Left forelimb (tissue), 1 donor: ENCODE measurements around the gene CXCR3.
A peak's percentile ranks its signal among the peaks of the same experiment; 100 is the strongest.
"Not testable (repeated sequence)": the region's sequence is repeated elsewhere in the genome, so short reads cannot be mapped to it uniquely, and the experiment has no call there.

ENCODE experiments used
- DNase-seq: peaks from one replicate; pipeline ENCODE4 v3.0.0-alpha.2; 2018; ENCODE audit warnings: low spot score

CXCR3 gene

DNA sequence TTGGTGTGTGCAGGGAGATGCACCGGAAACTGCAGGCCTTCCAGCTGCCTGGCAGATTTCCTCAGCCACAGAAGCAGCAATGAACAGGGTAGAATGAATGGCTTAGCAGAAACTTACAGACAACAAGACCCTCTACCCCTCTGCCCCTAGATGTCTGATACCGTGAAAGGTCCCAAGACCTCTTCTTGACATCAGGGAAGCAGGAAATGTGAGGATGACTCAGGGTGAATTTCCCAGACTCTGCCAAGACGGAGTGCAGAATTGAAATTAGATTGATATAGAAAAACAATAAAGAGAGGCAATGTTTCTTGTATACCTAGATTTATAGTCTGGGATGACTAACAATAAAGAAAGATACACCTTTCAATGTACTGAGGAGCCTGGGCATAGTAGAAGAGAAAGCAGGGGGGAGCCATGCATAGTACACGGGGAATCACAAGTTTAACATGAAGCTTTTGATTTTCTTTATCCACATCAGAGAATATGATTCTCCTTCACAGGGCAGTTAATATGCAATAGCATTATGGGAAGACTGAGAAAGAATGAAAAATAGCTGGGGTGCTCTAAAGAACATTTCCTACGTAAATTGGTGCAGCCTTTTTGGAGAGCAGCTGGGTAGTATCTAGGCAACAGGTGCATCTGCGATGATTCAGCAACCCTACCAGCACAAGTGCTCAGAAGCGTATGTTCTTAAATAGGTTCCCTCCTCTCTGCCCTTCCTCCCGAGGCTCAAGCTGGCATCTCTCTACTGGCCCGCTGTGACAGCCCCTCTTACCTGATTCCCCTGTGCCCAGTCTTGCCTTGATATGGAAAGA lies 18.3 kb upstream of the CXCR3 start:
- no peak for DNase-seq

GRCh38 chrX:71634366-71634765 lies 16.1 kb upstream of the CXCR3 start:
- DNase-seq = no peak

- no peak for DNase-seq
Measured at GRCh38 chrX:71632923-71633657, 14.8 kb upstream of the CXCR3 start.

DNA sequence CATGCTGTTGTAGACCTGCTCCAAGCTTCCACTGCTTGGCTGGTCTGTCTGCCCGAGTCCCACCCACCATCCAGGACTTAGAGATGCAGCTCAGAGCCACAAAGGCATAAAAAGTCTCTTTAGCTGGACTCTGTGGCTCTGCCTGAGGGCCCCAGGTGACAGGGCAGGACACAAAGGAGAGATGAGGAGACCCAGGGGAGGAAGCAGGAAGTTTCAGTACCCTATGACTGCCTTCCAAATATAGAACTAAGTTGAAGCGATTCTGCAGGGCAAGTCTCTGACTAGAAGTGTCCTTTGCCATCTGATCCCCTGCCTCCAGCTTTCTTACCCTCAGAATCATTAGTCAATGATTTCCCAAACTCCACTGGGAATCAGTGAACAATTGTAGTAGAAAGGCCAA lies 11.2 kb upstream of the CXCR3 start:
- DNase-seq = no peak

DNA sequence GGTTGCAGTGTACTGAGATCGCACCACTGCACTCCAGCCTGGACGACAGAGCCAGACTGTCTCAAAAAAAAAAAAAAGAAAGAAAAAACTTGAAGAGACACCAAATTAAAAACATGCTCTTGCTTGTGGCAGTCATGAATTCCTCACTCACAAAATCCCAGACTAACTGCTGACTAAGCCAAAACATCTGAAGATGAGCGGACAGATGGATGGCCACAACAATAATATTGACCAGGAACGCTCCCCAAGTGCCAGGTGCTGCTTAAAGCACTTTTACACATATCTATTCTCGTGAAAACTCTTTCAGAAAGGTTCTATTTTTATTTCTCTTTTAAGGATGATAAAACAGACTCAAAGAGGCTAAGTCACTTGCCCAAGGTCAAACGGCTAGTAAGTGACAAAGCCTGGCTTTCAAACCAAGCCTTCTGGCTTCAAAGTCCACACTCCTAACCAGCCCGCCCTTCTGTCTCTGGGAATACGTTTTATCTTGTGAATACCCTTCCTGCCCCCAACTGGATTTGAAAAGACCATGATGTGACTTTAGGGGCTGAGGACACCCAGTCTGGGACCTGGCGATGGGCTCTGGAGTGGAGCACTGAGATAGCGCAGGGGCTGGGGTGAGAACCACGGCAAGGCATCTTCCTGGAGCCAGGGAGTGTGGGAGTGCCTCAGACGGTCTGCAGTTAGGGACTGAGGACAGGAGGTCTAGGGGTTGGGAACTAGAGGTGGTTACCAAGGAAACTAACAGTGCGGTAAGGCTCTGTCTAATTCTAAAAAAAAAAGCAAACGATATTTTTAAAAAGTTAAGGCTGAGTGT lies 9.5 kb upstream of the CXCR3 start:
- DNase-seq = no peak

DNA sequence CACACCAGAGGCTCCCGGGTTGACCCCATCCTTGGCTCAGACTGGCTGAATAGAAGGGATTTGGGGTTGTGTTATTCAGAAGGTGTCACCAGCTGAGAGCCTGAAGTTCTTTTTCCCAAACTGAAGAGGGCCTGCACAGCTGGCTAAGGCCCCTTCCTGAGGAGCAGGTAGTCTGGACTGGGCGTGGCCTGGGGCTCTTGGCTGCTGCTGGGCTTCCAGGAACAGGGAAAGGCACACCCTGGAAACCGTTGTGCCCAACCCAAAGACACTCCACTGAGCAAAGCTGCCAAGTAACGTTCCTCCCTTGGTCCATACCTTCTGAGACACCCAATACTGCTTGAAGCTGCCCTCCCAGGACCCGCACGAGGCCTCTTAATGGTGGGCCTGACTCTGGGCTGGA lies 8.3 kb upstream of the CXCR3 start:
- DNase-seq = no peak

DNA sequence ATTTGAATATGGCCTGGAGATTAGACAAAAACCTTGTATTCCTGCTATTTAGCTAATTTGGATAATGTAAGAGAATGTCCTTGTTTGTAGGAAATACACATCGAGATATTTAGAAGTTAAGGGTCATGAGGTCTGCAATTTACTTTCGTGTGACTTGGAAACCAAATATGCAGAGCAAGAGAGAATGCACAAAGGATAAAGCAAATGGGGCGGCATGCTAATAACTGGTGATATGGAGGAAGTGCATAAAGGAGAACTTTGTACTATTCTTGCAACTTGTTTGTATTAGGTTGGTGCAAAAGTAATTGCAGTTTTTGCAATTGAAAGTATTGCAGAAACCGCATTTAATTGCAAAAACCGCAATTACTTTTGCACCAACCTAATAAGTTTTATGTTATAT lies 7.2 kb upstream of the CXCR3 start:
- no peak for DNase-seq

- no peak for DNase-seq
Measured at GRCh38 chrX:71623714-71624113, 5.4 kb upstream of the CXCR3 start.

GRCh38 chrX:71622576-71623450 lies 4.5 kb upstream of the CXCR3 start:
- peak; percentile 79 for DNase-seq

DNA sequence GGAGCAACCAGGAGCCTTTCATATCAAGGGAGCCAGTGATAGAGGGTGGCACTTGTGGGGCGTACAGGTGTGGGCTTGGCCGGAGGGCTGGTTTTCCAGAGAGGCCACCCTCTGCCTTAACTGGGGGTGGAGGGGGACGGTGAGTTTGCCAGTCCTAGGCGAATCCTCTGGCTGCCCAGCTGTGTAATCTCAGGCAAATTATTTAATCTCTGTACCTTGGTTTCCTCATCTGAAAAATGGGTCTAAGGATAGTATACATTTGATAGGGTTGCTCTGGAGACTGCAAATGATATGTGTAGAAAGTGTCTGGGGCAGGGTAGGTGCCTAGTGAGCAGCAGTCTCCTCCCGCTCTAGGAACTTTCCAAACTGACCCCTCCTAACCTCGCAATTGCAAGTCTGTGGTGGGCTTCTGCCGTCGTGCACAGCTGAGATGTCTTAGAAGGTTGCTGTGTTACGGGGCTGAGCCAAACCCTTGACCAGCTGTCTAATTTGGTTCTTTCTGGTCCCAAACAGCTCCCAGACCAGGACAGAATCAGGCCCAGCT lies 3.8 kb upstream of the CXCR3 start:
- no peak for DNase-seq

- no peak for DNase-seq
Measured at GRCh38 chrX:71621603-71622002, 3.3 kb upstream of the CXCR3 start.

GRCh38 chrX:71619986-71620385 lies 1.7 kb upstream of the CXCR3 start:
- no peak for DNase-seq

- DNase-seq = no peak
Measured at GRCh38 chrX:71619193-71619592, 882 bp upstream of the CXCR3 start.

GRCh38 chrX:71618787-71619186 lies 476 bp upstream of the CXCR3 start:
- no peak for DNase-seq

- DNase-seq = no peak
Measured at GRCh38 chrX:71617742-71618141, 569 bp downstream of the CXCR3 start.

- no peak for DNase-seq
Measured at GRCh38 chrX:71616672-71617529, 1.4 kb downstream of the CXCR3 start.

GRCh38 chrX:71615954-71616353 lies 2.4 kb downstream of the CXCR3 start:
- DNase-seq = no peak

- no peak for DNase-seq
Measured at GRCh38 chrX:71615056-71615455, 3.3 kb downstream of the CXCR3 start.

GRCh38 chrX:71612256-71612655 lies 6.1 kb downstream of the CXCR3 start:
- DNase-seq = no peak

DNA sequence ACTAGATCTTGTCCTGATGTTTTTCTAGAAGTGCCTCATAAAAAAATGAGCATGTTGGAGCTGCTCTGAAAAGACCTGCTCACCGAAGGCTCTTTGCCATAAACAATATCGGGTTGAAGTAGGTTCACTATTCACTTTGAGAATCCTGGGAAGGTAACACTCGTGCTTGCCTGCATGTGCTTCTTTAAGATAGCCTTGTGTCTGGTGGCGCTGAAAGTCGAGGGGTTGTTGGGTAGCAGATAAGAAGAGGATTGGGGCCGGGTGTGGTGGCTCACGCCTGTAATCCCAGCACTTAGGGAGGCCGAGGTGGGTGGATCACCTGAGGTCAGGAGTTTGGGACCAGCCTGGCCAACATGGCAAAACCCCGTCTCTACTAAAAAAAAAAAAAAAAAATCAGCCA lies 6.6 kb downstream of the CXCR3 start:
- not testable (repeated sequence) for DNase-seq
